GM21529 (cell line): ENCODE results near the gene PTBP1.

Experiments
- ATAC-seq: cut with Tn5 transposase; IDR thresholded peaks from one replicate; pipeline ENCODE4 v1.9.1; 2021; ENCODE audit not compliant: unreplicated experiment

Gene PTBP1

GRCh38 chr19:772063-772462, 25.2 kb upstream of the PTBP1 start:
- no peak for ATAC-seq

- ATAC-seq = no peak
These were observed 24.4 kb upstream of the PTBP1 start for GRCh38 chr19:772730-773436.

GRCh38 chr19:776549-776948, 20.7 kb upstream of the PTBP1 start:
- ATAC-seq = no peak

- no peak for ATAC-seq
These were observed 18.2 kb upstream of the PTBP1 start for GRCh38 chr19:778910-779653.

- no peak for ATAC-seq
These were observed 16.3 kb upstream of the PTBP1 start for GRCh38 chr19:780935-781334.

GRCh38 chr19:781800-782184, 15.5 kb upstream of the PTBP1 start:
- no peak for ATAC-seq

- ATAC-seq = no peak
These were observed 14.9 kb upstream of the PTBP1 start for GRCh38 chr19:782185-782877.

GRCh38 chr19:782878-783668, 14.2 kb upstream of the PTBP1 start:
- no peak for ATAC-seq

- no peak for ATAC-seq
These were observed 12.7 kb upstream of the PTBP1 start for GRCh38 chr19:784541-784940.

GRCh38 chr19:787536-787935, 9.7 kb upstream of the PTBP1 start:
- no peak for ATAC-seq

GRCh38 chr19:788686-788982, 8.6 kb upstream of the PTBP1 start:
- no peak for ATAC-seq

GRCh38 chr19:788983-789700, 8.1 kb upstream of the PTBP1 start:
- ATAC-seq = no peak

- ATAC-seq = no peak
These were observed 7.6 kb upstream of the PTBP1 start for GRCh38 chr19:789701-790060.

- ATAC-seq = no peak
These were observed 6.2 kb upstream of the PTBP1 start for GRCh38 chr19:791007-791566.

- ATAC-seq = no peak
These were observed 5.5 kb upstream of the PTBP1 start for GRCh38 chr19:791567-792305.

GRCh38 chr19:792306-792885, 4.9 kb upstream of the PTBP1 start:
- ATAC-seq = no peak

GRCh38 chr19:793806-794205, 3.4 kb upstream of the PTBP1 start:
- no peak for ATAC-seq

GRCh38 chr19:795073-795611, 2.1 kb upstream of the PTBP1 start:
- no peak for ATAC-seq
